Esophagus (tissue), 2 donors: ENCODE measurements around the gene KANK2. TPM values are rescaled to one million over a fixed set of nuclear protein-coding genes. Genes with fewer than 3 reads are reported as not detected.

Source experiments
- H3K27ac ChIP-seq, 2 donors: one replicate each; pipeline ENCODE4 v1.5.1; 2013; ENCODE audit warnings: low read depth in 2 of 2, mild to moderate bottlenecking in 2 of 2, inconsistent platforms in 1 of 2, low read length in 1 of 2, moderate library complexity in 1 of 2
- H3K27me3 ChIP-seq, 2 donors: one replicate each; pipeline ENCODE4 v1.6.1; 2013; ENCODE audit warnings: low read length in 2 of 2, control low read depth in 1 of 2, mild to moderate bottlenecking in 1 of 2; ENCODE audit not compliant: insufficient read depth in 2 of 2, control insufficient read depth in 1 of 2
- H3K36me3 ChIP-seq, 2 donors: one replicate each; pipeline ENCODE4 v1.6.1; 2013; ENCODE audit warnings: low read length in 1 of 2; ENCODE audit not compliant: control insufficient read depth in 2 of 2, insufficient read depth in 2 of 2
- H3K4me1 ChIP-seq, 2 donors: one replicate each; pipeline ENCODE4 v1.6.1; 2013; ENCODE audit warnings: low read length in 1 of 2; ENCODE audit not compliant: control insufficient read depth in 2 of 2, insufficient read depth in 2 of 2
- H3K4me3 ChIP-seq, 2 donors: one replicate each; pipeline ENCODE4 v1.5.1; 2013; ENCODE audit warnings: low read length in 2 of 2, mild to moderate bottlenecking in 2 of 2, low read depth in 1 of 2, moderate library complexity in 1 of 2
- H3K9me3 ChIP-seq, 2 donors: one replicate each; pipeline ENCODE4 v1.6.1; 2013; ENCODE audit warnings: mild to moderate bottlenecking in 2 of 2, low read depth in 1 of 2, low read length in 1 of 2, moderate library complexity in 1 of 2; ENCODE audit not compliant: control insufficient read depth in 2 of 2, insufficient read depth in 1 of 2
- WGBS, 2 donors: extraction: QIAGEN DNeasy Blood & Tissue Kit; methylation state at CpG; one replicate each; pipeline ENCODE4 v1.1.7; 2013; 5-methylcytosine and 5-hydroxymethylcytosine counted together
- polyA plus RNA-seq, 2 donors: library from polyadenylated mRNA; stranded (reverse); fragments of 200-250 nt; gene quantifications; one replicate each; pipeline ENCODE4 v1.2.3, GENCODE V29; 2013
- donor health status: healthy with polysubstance abuse.
- donor health status: Bipolar disorder and iron deficiency.

The KANK2 gene
- polyA plus RNA-seq, 2 donors = 33.1 to 53.9 TPM

GRCh38 chr19:11238781-11239376 is 41.5 kb upstream of the KANK2 start:
- 90 to 94% methylated on average over 6 of the region's 6 CpGs for WGBS, 2 donors
- H3K27ac ChIP-seq = no peak overlapping the region
- H3K27me3 ChIP-seq = no peaks in the 10 kb centered on the region
- H3K4me3 ChIP-seq = no peak overlapping the region
- H3K4me1 ChIP-seq = peaks cover 0 to 4% of the 10 kb centered on the region in 2 donors
- peaks cover 0 to 9% of the 10 kb centered on the region in 2 donors for H3K9me3 ChIP-seq
- H3K36me3 ChIP-seq = peaks cover 10 to 37% of the 10 kb centered on the region in 2 donors

- Histone ChIP-seq H3K4me3 (no peak overlapping the region), H3K27me3 (no peaks in the 10 kb centered on the region), H3K27ac (no peak overlapping the region), H3K9me3 (peaks cover 0 to 8% of the 10 kb centered on the region in 2 donors), H3K36me3 (peaks cover 10 to 33% of the 10 kb centered on the region in 2 donors), H3K4me1 (no peaks in the 10 kb centered on the region)
- WGBS, 2 donors = 92 to 94% methylated on average over 11 of the region's 11 CpGs
Observed at GRCh38 chr19:11238041-11238440, 40.7 kb upstream of the KANK2 start.

GRCh38 chr19:11237321-11237720 is 40.0 kb upstream of the KANK2 start:
- WGBS, 2 donors = 81 to 94% methylated on average over 14 to 15 of the region's 15 CpGs
- Histone ChIP-seq H3K4me3 (no peak overlapping the region), H3K9me3 (peaks cover 0 to 6% of the 10 kb centered on the region in 2 donors), H3K4me1 (no peaks in the 10 kb centered on the region), H3K27ac (no peak overlapping the region), H3K36me3 (peaks cover 17 to 34% of the 10 kb centered on the region in 2 donors), H3K27me3 (no peaks in the 10 kb centered on the region)

GRCh38 chr19:11236324-11237301 is 39.3 kb upstream of the KANK2 start:
- peaks cover 21 to 37% of the 10 kb centered on the region in 2 donors for H3K36me3 ChIP-seq
- H3K9me3 ChIP-seq = peaks cover 0 to 6% of the 10 kb centered on the region in 2 donors
- H3K4me3 ChIP-seq = no peak overlapping the region
- no peaks in the 10 kb centered on the region for H3K4me1 ChIP-seq
- 91 to 92% methylated on average over 27 to 31 of the region's 31 CpGs for WGBS, 2 donors
- H3K27me3 ChIP-seq = no peaks in the 10 kb centered on the region
- H3K27ac ChIP-seq = no peak overlapping the region

GRCh38 chr19:11234486-11235075 is 37.2 kb upstream of the KANK2 start:
- Histone ChIP-seq H3K4me1 (no peaks in the 10 kb centered on the region), H3K9me3 (peaks cover 0 to 4% of the 10 kb centered on the region in 2 donors), H3K36me3 (peaks cover 21 to 40% of the 10 kb centered on the region in 2 donors), H3K27ac (no peak overlapping the region), H3K4me3 (no peak overlapping the region), H3K27me3 (no peaks in the 10 kb centered on the region)
- 86 to 88% methylated on average over 5 of the region's 5 CpGs for WGBS, 2 donors

- H3K36me3 ChIP-seq = peaks cover 19 to 40% of the 10 kb centered on the region in 2 donors
- H3K27ac ChIP-seq = no peak overlapping the region
- no peak overlapping the region for H3K4me3 ChIP-seq
- no peaks in the 10 kb centered on the region for H3K4me1 ChIP-seq
- 86 to 90% methylated on average over 15 of the region's 15 CpGs for WGBS, 2 donors
- no peaks in the 10 kb centered on the region for H3K27me3 ChIP-seq
- H3K9me3 ChIP-seq = no peaks in the 10 kb centered on the region
Observed at GRCh38 chr19:11233073-11233472, 35.7 kb upstream of the KANK2 start.

GRCh38 chr19:11232555-11232954 is 35.2 kb upstream of the KANK2 start:
- no peaks in the 10 kb centered on the region for H3K9me3 ChIP-seq
- peaks cover 19 to 39% of the 10 kb centered on the region in 2 donors for H3K36me3 ChIP-seq
- H3K27ac ChIP-seq = no peak overlapping the region
- WGBS, 2 donors = 91 to 94% methylated on average over 4 of the region's 4 CpGs
- no peaks in the 10 kb centered on the region for H3K27me3 ChIP-seq
- H3K4me1 ChIP-seq = no peaks in the 10 kb centered on the region
- H3K4me3 ChIP-seq = no peak overlapping the region

GRCh38 chr19:11230621-11231386 is 33.5 kb upstream of the KANK2 start:
- H3K9me3 ChIP-seq = no peaks in the 10 kb centered on the region
- WGBS, 2 donors = 89 to 96% methylated on average over 7 of the region's 7 CpGs
- no peaks in the 10 kb centered on the region for H3K27me3 ChIP-seq
- H3K27ac ChIP-seq = no peak overlapping the region
- H3K36me3 ChIP-seq = peaks cover 11 to 33% of the 10 kb centered on the region in 2 donors
- no peaks in the 10 kb centered on the region for H3K4me1 ChIP-seq
- H3K4me3 ChIP-seq = no peak overlapping the region
